Muscle of leg (tissue), 11 donors: ENCODE measurements around the gene ADGRG7. TPM values are rescaled to one million over a fixed set of nuclear protein-coding genes. Genes with fewer than 3 reads are reported as not detected.
"Not testable (repeated sequence)": the region's sequence is repeated elsewhere in the genome, so short reads cannot be mapped to it uniquely, and the experiment has no call there.

ENCODE experiments used
- DNase-seq: peaks from one replicate; pipeline ENCODE4 v3.0.0; 2013
- H3K27ac ChIP-seq: one replicate; pipeline ENCODE4 v1.5.1; 2013; ENCODE audit warnings: mild to moderate bottlenecking, low read length, control low read depth
- H3K27me3 ChIP-seq: one replicate; pipeline ENCODE4 v1.6.1; 2013; ENCODE audit warnings: low read length; ENCODE audit not compliant: control insufficient read depth, insufficient read depth
- H3K36me3 ChIP-seq: one replicate; pipeline ENCODE4 v1.6.1; 2013; ENCODE audit warnings: low read length; ENCODE audit not compliant: control insufficient read depth, insufficient read depth
- H3K4me1 ChIP-seq: one replicate; pipeline ENCODE4 v1.6.1; 2013; ENCODE audit warnings: low read length; ENCODE audit not compliant: control insufficient read depth, insufficient read depth
- H3K4me3 ChIP-seq: one replicate; pipeline ENCODE4 v1.5.1; 2013; ENCODE audit warnings: low read length, control low read depth
- H3K9me3 ChIP-seq: replicated peaks from 2 replicates; pipeline ENCODE4 v1.6.1; 2013; ENCODE audit warnings: low read depth, low read length; ENCODE audit not compliant: control insufficient read depth
- WGBS: methylation state at CpG from one replicate; pipeline ENCODE4 v1.1.5; 2013; ENCODE audit warnings: missing lambda C conversion rate; ENCODE audit not compliant: insufficient coverage; 5-methylcytosine and 5-hydroxymethylcytosine counted together
- polyA plus RNA-seq, 8 donors: library from polyadenylated mRNA; unstranded; fragments of 120-200 nt; gene quantifications; one replicate each; pipeline versions ENCODE4 v1.2.1 to v1.2.3, GENCODE V29; 2013; ENCODE audit warnings: inconsistent platforms in 1 of 8, low replicate concordance in 1 of 8; ENCODE audit not compliant: insufficient read length in 8 of 8, insufficient read depth in 1 of 8
- total RNA-seq: library from RNA; stranded (reverse); fragments of 120-200 nt; gene quantifications from one replicate; pipeline ENCODE4 v1.2.4, GENCODE V29; 2013

Gene ADGRG7
- total and polyA plus RNA-seq, 9 donors = 0.39 to 3.1 TPM; not detected in 7

GRCh38 chr3:100641471-100642032 lies 32.2 kb downstream of the ADGRG7 start:
- Histone ChIP-seq H3K36me3 (no peaks in the 10 kb centered on the region), H3K27ac (no peak overlapping the region), H3K4me1 (no peaks in the 10 kb centered on the region), H3K4me3 (no peak overlapping the region), H3K27me3 (no peaks in the 10 kb centered on the region), H3K9me3 (no peaks in the 10 kb centered on the region)
- WGBS = no CpG with 5 or more reads among the region's 3 CpGs
- no peak for DNase-seq

GRCh38 chr3:100645913-100646312 lies 36.5 kb downstream of the ADGRG7 start:
- no peaks in the 10 kb centered on the region for H3K27me3 ChIP-seq
- no peaks in the 10 kb centered on the region for H3K36me3 ChIP-seq
- H3K4me1 ChIP-seq = no peaks in the 10 kb centered on the region
- no peak overlapping the region for H3K4me3 ChIP-seq
- no CpG with 5 or more reads among the region's 3 CpGs for WGBS
- H3K27ac ChIP-seq = no peak overlapping the region
- H3K9me3 ChIP-seq = no peaks in the 10 kb centered on the region
- no peak for DNase-seq

GRCh38 chr3:100647171-100647570 lies 37.8 kb downstream of the ADGRG7 start:
- Histone ChIP-seq H3K4me1 (no peaks in the 10 kb centered on the region), H3K27ac (no peak overlapping the region), H3K27me3 (no peaks in the 10 kb centered on the region), H3K36me3 (no peaks in the 10 kb centered on the region), H3K4me3 (no peak overlapping the region), H3K9me3 (no peaks in the 10 kb centered on the region)
- DNase-seq = no peak
- 100% methylated on average over 1 of the region's 3 CpGs for WGBS

GRCh38 chr3:100647657-100648056 lies 38.3 kb downstream of the ADGRG7 start:
- H3K9me3 ChIP-seq = no peaks in the 10 kb centered on the region
- no peaks in the 10 kb centered on the region for H3K4me1 ChIP-seq
- no CpG with 5 or more reads among the region's 1 CpG for WGBS
- DNase-seq = no peak
- no peak overlapping the region for H3K27ac ChIP-seq
- H3K36me3 ChIP-seq = no peaks in the 10 kb centered on the region
- no peak overlapping the region for H3K4me3 ChIP-seq
- no peaks in the 10 kb centered on the region for H3K27me3 ChIP-seq

GRCh38 chr3:100650651-100651619 lies 41.5 kb downstream of the ADGRG7 start:
- H3K36me3 ChIP-seq = no peaks in the 10 kb centered on the region
- no peaks in the 10 kb centered on the region for H3K27me3 ChIP-seq
- DNase-seq = peak; percentile 73
- WGBS = 9% methylated on average over 1 of the region's 4 CpGs
- H3K4me1 ChIP-seq = no peaks in the 10 kb centered on the region
- H3K27ac ChIP-seq = peak overlapping the region; percentile 62
- no peaks in the 10 kb centered on the region for H3K9me3 ChIP-seq
- H3K4me3 ChIP-seq = no peak overlapping the region

GRCh38 chr3:100653604-100654294 lies 44.3 kb downstream of the ADGRG7 start:
- Histone ChIP-seq H3K27ac (no peak overlapping the region), H3K4me1 (no peaks in the 10 kb centered on the region), H3K27me3 (no peaks in the 10 kb centered on the region), H3K36me3 (no peaks in the 10 kb centered on the region), H3K9me3 (no peaks in the 10 kb centered on the region), H3K4me3 (no peak overlapping the region)
- no peak for DNase-seq
- 61% methylated on average over 4 of the region's 13 CpGs for WGBS

GRCh38 chr3:100656945-100657344 lies 47.5 kb downstream of the ADGRG7 start:
- Histone ChIP-seq H3K4me1 (no peaks in the 10 kb centered on the region), H3K27ac (no peak overlapping the region), H3K27me3 (no peaks in the 10 kb centered on the region), H3K36me3 (no peaks in the 10 kb centered on the region), H3K9me3 (no peaks in the 10 kb centered on the region), H3K4me3 (no peak overlapping the region)
- no peak for DNase-seq
- WGBS = no CpG with 5 or more reads among the region's 2 CpGs

GRCh38 chr3:100661294-100661693 lies 51.9 kb downstream of the ADGRG7 start:
- H3K27ac ChIP-seq, H3K4me1 ChIP-seq, DNase-seq, H3K36me3 ChIP-seq, H3K9me3 ChIP-seq, H3K27me3 ChIP-seq, H3K4me3 ChIP-seq: not testable (repeated sequence)

GRCh38 chr3:100662113-100662823 lies 52.9 kb downstream of the ADGRG7 start:
- WGBS = no CpG with 5 or more reads among the region's 2 CpGs
- Histone ChIP-seq H3K36me3 (no peaks in the 10 kb centered on the region), H3K27ac (no peak overlapping the region), H3K9me3 (no peaks in the 10 kb centered on the region), H3K4me3 (no peak overlapping the region), H3K4me1 (no peaks in the 10 kb centered on the region), H3K27me3 (no peaks in the 10 kb centered on the region)
- DNase-seq = peak; percentile 15

GRCh38 chr3:100665230-100665629 lies 55.8 kb downstream of the ADGRG7 start:
- Histone ChIP-seq H3K9me3 (no peaks in the 10 kb centered on the region), H3K4me1 (no peaks in the 10 kb centered on the region), H3K36me3 (no peaks in the 10 kb centered on the region), H3K27ac (no peak overlapping the region), H3K27me3 (no peaks in the 10 kb centered on the region), H3K4me3 (no peak overlapping the region)
- 100% methylated on average over 1 of the region's 7 CpGs for WGBS
- no peak for DNase-seq
